OCI-LY1 (cell line): Measurements from ENCODE around the gene OCIAD1.

Source experiments
- CTCF ChIP-seq: fragments of 200-600 bp; sonication (generic), shearing (Covaris generic); IDR thresholded peaks from 2 replicates; pipeline ENCODE4 v1.5.1; 2017; ENCODE audit warnings: mild to moderate bottlenecking, antibody characterized with exemption, low read length, moderate library complexity, mixed read lengths
- EZH2 ChIP-seq: fragments of 200-600 bp; sonication (generic), shearing (Covaris generic); IDR thresholded peaks from 2 replicates; pipeline ENCODE4 v1.8.0; 2017; ENCODE audit warnings: borderline replicate concordance, mixed run types, mild to moderate bottlenecking, antibody characterized with exemption, low read length, moderate library complexity, mixed read lengths

GRCh38 chr4:48910511-48910910 is 79.6 kb downstream of the OCIAD1 start:
- TF ChIP-seq CTCF (no peak), EZH2 (no peak)
